ENCODE results near the gene NUBP2.

NUBP2 gene

GRCh38 chr16:1788708-1789100, 5.9 kb downstream of the NUBP2 start:
- H3K27me3 ChIP-seq (replicated peaks; ENCODE audit: control insufficient read depth, insufficient read depth, low read length), result no peaks in the 10 kb centered on the region
- H3K36me3 ChIP-seq (ENCODE audit: control insufficient read depth, insufficient read depth, low read length), result peaks cover 13% of the 10 kb centered on the region
- no peak overlapping the region for H3K4me3 ChIP-seq (replicated peaks; ENCODE audit: low read depth, low read length)
- no peak for TF ChIP-seq CTCF (IDR thresholded peaks at IDR 0.05; ENCODE audit: insufficient read depth, low read length, poor library complexity, severe bottlenecking)
- peak; percentile 4 for DNase-seq (ENCODE audit: extremely low read depth, insufficient read length)

GRCh38 chr16:1789643-1790045, 6.9 kb downstream of the NUBP2 start:
- Histone ChIP-seq H3K27me3 (replicated peaks; ENCODE audit: control insufficient read depth, insufficient read depth, low read length) (no peaks in the 10 kb centered on the region), H3K4me3 (replicated peaks; ENCODE audit: low read depth, low read length) (no peak overlapping the region), H3K36me3 (ENCODE audit: control insufficient read depth, insufficient read depth, low read length) (peaks cover 13% of the 10 kb centered on the region)
- DNase-seq (ENCODE audit: extremely low read depth, insufficient read length), result peak; percentile 6
- no peak for TF ChIP-seq CTCF (IDR thresholded peaks at IDR 0.05; ENCODE audit: insufficient read depth, low read length, poor library complexity, severe bottlenecking)

GRCh38 chr16:1790261-1790610, 7.5 kb downstream of the NUBP2 start:
- Histone ChIP-seq H3K4me3 (replicated peaks; ENCODE audit: low read depth, low read length) (no peak overlapping the region), H3K36me3 (ENCODE audit: control insufficient read depth, insufficient read depth, low read length) (peaks cover 13% of the 10 kb centered on the region), H3K27me3 (replicated peaks; ENCODE audit: control insufficient read depth, insufficient read depth, low read length) (no peaks in the 10 kb centered on the region)
- TF ChIP-seq CTCF (IDR thresholded peaks at IDR 0.05; ENCODE audit: insufficient read depth, low read length, poor library complexity, severe bottlenecking), result no peak
- DNase-seq (ENCODE audit: extremely low read depth, insufficient read length), result no peak

- no peak for TF ChIP-seq CTCF (IDR thresholded peaks at IDR 0.05; ENCODE audit: insufficient read depth, low read length, poor library complexity, severe bottlenecking)
- Histone ChIP-seq H3K4me3 (replicated peaks; ENCODE audit: low read depth, low read length) (no peak overlapping the region), H3K36me3 (ENCODE audit: control insufficient read depth, insufficient read depth, low read length) (peaks cover 13% of the 10 kb centered on the region), H3K27me3 (replicated peaks; ENCODE audit: control insufficient read depth, insufficient read depth, low read length) (no peaks in the 10 kb centered on the region)
- peak; percentile 19 for DNase-seq (ENCODE audit: extremely low read depth, insufficient read length)
Measured at GRCh38 chr16:1790611-1791255, 8.0 kb downstream of the NUBP2 start.

GRCh38 chr16:1791256-1791942, 8.6 kb downstream of the NUBP2 start:
- Histone ChIP-seq H3K27me3 (replicated peaks; ENCODE audit: control insufficient read depth, insufficient read depth, low read length) (no peaks in the 10 kb centered on the region), H3K36me3 (ENCODE audit: control insufficient read depth, insufficient read depth, low read length) (peaks cover 13% of the 10 kb centered on the region), H3K4me3 (replicated peaks; ENCODE audit: low read depth, low read length) (no peak overlapping the region)
- DNase-seq (ENCODE audit: extremely low read depth, insufficient read length), result peak; percentile 21
- TF ChIP-seq CTCF (IDR thresholded peaks at IDR 0.05; ENCODE audit: insufficient read depth, low read length, poor library complexity, severe bottlenecking), result no peak
